ENCODE results near the gene ALKBH4.
"Not testable (repeated sequence)": the region's sequence is repeated elsewhere in the genome, so short reads cannot be mapped to it uniquely, and the experiment has no call there.

The ALKBH4 gene

GRCh38 chr7:102481962-102482361 is 17.3 kb upstream of the ALKBH4 start:
- DNase-seq (ENCODE audit: low read depth); H3K4me3 ChIP-seq (ENCODE audit: low read length): not testable (repeated sequence)

GRCh38 chr7:102479982-102480637 is 15.4 kb upstream of the ALKBH4 start:
- DNase-seq (ENCODE audit: low read depth); H3K4me3 ChIP-seq (ENCODE audit: low read length): not testable (repeated sequence)
- TF ChIP-seq CTCF (conservative IDR thresholded peaks at IDR 0.05; ENCODE audit: low read depth, low read length) = peak; percentile 42

- not testable (repeated sequence) for H3K4me3 ChIP-seq (ENCODE audit: low read length); DNase-seq (ENCODE audit: low read depth)
Observed at GRCh38 chr7:102479209-102479584, 14.5 kb upstream of the ALKBH4 start.

GRCh38 chr7:102478314-102479208 is 13.9 kb upstream of the ALKBH4 start, which contains the start of gene POLR2J:
POLR2J (minus strand) TSS chr7:102478922; CDS start chr7:102478860, 62 bp downstream.
- TF ChIP-seq CTCF (conservative IDR thresholded peaks at IDR 0.05; ENCODE audit: low read depth, low read length) = peak; percentile 30
- H3K4me3 ChIP-seq (ENCODE audit: low read length) = peak within 1 kb of the TSS; percentile 44
- DNase-seq (ENCODE audit: low read depth) = peak; percentile 18

- not testable (repeated sequence) for DNase-seq (ENCODE audit: low read depth); H3K4me3 ChIP-seq (ENCODE audit: low read length)
Observed at GRCh38 chr7:102474736-102475435, 10.2 kb upstream of the ALKBH4 start.

- not testable (repeated sequence) for H3K4me3 ChIP-seq (ENCODE audit: low read length); DNase-seq (ENCODE audit: low read depth)
Observed at GRCh38 chr7:102474116-102474515, 9.5 kb upstream of the ALKBH4 start.

GRCh38 chr7:102473271-102473991 is 8.8 kb upstream of the ALKBH4 start:
- H3K4me3 ChIP-seq (ENCODE audit: low read length) = no peak overlapping the region
- no peak for DNase-seq (ENCODE audit: low read depth)
- no peak for TF ChIP-seq CTCF (conservative IDR thresholded peaks at IDR 0.05; ENCODE audit: low read depth, low read length)

GRCh38 chr7:102472126-102473041 is 7.7 kb upstream of the ALKBH4 start:
- H3K4me3 ChIP-seq (ENCODE audit: low read length) = no peak overlapping the region
- no peak for DNase-seq (ENCODE audit: low read depth)
- TF ChIP-seq CTCF (conservative IDR thresholded peaks at IDR 0.05; ENCODE audit: low read depth, low read length) = no peak
